ENCODE data around the gene GNB1. TPM values are rescaled to one million over a fixed set of nuclear protein-coding genes. Genes with fewer than 3 reads are reported as not detected.

Gene GNB1
- total RNA-seq, 4 donors from 2014 or later, result 54.3 to 102 (median 74.7) TPM

DNA sequence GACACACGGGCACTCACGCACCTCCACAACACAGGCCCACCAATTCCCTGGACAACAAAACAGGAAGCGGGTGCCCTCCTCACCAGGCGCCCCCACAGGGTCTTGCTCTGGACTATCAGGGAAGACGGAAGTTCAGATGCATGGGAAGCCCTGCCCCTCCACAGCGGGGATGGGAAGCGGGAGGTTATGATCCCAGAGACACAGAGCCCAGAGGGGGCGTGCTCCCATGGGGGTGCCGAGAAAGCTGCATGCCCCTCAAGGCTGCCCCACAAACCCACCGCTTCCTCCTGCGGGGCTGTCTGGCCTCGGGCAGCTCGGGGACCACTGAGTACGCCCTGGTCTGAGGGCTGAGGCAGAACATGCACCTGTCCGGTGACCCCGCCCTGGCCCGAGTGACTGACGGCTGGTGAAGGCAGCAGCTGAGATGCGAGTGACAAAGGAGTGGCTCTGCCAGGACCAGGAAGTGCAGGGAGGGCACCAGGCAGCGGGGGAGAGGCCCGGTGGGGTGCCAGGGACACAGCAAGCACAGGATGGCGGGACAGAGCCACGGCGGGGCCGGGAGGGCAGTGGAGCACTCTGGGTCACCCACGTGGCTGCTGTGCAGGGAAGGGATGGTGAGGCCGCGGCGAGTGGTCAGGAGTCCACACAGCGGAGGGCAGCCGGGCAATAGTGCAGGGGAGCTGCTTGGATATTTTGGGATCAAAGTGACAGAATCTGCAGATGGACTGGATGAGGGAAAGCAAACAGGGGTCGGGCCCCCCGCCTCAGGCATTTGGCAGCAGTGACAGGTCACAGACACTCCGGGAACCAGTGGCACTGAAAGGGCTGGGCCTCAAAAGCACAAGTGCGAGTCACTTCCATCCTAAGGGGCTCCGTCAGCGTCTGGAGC lies 131.2 kb downstream of the GNB1 start:
- peak overlapping the region in 3 of 4 donors; percentile 59 to 75 (median 63) for H3K27ac ChIP-seq

DNA sequence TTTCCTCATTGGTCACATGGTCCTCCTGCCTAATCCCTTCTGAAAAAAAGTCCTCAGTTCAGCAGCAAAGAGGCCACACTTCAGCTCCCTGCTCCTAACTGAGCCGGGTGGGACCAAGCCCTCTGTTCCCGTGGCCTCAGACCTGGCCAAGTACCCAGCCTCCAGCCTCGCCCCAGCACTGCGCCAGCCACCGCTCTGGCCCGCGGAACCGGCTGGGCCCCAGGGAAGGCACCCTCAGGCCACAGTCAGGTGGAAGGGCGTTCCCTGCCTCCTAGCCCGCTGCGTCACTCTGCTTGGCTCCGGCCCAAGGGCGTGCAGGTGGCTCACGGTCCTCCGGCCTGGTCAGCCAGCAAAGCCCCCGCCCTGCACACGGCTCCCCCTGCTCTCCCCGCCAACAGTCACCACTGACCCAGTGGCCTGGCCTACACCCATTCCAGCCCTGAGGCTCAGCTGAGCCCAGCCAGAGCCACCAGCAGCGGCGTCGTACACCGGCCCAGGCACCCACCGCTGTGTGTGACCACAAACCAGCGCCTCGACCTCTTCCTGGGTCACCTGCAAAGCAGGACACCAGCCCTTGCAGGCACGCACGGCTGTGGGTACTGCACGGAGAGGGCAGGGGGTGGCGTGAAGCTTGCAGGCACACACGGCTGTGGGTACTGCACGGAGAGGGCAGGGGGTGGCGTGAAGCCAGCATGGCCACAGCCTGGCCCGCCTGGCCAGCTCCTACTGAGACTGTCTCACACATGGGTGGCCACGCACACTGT lies 132.0 kb downstream of the GNB1 start:
- WGBS, 2 donors, result 55 to 65% methylated on average over 5 to 9 of the region's 34 CpGs
- Histone ChIP-seq H3K4me3 (no peak overlapping the region), H3K27me3 (no peaks in the 10 kb centered on the region), H3K9me3 (no peaks in the 10 kb centered on the region), H3K27ac (peak overlapping the region; percentile 58 to 75 (median 61)), H3K36me3 (peaks cover 41 to 100% (median 50%) of the 10 kb centered on the region in 3 donors), H3K4me1 (peaks cover 14 to 28% (median 14%) of the 10 kb centered on the region in 3 donors)
- TF ChIP-seq POLR2A (IDR thresholded peaks at IDR 0.05), result no peak
- TF ChIP-seq, protein P1, sequence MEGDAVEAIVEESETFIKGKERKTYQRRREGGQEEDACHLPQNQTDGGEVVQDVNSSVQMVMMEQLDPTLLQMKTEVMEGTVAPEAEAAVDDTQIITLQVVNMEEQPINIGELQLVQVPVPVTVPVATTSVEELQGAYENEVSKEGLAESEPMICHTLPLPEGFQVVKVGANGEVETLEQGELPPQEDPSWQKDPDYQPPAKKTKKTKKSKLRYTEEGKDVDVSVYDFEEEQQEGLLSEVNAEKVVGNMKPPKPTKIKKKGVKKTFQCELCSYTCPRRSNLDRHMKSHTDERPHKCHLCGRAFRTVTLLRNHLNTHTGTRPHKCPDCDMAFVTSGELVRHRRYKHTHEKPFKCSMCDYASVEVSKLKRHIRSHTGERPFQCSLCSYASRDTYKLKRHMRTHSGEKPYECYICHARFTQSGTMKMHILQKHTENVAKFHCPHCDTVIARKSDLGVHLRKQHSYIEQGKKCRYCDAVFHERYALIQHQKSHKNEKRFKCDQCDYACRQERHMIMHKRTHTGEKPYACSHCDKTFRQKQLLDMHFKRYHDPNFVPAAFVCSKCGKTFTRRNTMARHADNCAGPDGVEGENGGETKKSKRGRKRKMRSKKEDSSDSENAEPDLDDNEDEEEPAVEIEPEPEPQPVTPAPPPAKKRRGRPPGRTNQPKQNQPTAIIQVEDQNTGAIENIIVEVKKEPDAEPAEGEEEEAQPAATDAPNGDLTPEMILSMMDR (IDR thresholded peaks at IDR 0.05), result no peak
- intact Hi-C loops (cut with DNase I), result loop anchor here (10.0 kb wide), 1 partner anchor 146 kb away; no protein-coding TSS in a partner anchor
- no peak for DNase-seq

More for the DNA sequence above, 131.2 kb downstream of the GNB1 start:
- DNase-seq, result no peak
- H3K4me1 ChIP-seq, result peaks cover 14 to 28% (median 18%) of the 10 kb centered on the region in 3 donors
- 87 to 88% methylated on average over 11 to 13 of the region's 37 CpGs for WGBS, 2 donors
- H3K27me3 ChIP-seq, result no peaks in the 10 kb centered on the region
- intact Hi-C loops (cut with DNase I), result loop anchor here (10.0 kb wide), 1 partner anchor 145 kb away; no protein-coding TSS in a partner anchor
- TF ChIP-seq, protein P1 (IDR thresholded peaks at IDR 0.05), result no peak
- no peak for TF ChIP-seq POLR2A (IDR thresholded peaks at IDR 0.05)
- no peak overlapping the region for H3K4me3 ChIP-seq
- H3K36me3 ChIP-seq, result peaks cover 41 to 100% (median 48%) of the 10 kb centered on the region in 3 donors
- H3K9me3 ChIP-seq, result no peaks in the 10 kb centered on the region

DNA sequence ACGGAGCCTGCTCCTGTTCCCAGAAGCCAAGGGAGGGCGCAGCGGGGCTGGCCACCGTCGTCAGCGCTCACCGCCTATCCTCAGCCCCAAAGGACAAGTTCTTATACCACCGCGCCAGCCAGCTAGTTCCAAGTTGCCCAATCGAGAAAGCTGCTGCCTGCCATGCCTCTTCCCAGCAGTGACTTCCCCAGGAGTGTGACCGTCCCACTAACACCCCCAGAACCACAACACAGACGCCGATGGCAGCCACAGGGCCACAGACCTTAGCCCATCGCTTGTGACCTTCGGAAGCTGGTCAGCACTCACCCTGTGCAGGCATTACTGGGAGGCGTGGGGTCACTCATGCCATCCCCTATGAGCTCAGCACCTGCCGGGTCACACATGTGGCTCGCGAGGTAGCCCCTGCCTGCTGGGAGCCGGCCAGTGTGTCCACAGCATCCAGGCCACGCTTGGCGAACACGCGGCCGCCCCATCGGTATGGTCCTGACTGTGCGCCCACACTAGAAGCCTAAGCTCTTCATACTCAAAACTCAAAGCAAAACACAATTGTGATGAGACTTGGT lies 132.7 kb downstream of the GNB1 start:
- 87 to 90% methylated on average over 10 to 11 of the region's 27 CpGs for WGBS, 2 donors
- DNase-seq, result no peak

DNA sequence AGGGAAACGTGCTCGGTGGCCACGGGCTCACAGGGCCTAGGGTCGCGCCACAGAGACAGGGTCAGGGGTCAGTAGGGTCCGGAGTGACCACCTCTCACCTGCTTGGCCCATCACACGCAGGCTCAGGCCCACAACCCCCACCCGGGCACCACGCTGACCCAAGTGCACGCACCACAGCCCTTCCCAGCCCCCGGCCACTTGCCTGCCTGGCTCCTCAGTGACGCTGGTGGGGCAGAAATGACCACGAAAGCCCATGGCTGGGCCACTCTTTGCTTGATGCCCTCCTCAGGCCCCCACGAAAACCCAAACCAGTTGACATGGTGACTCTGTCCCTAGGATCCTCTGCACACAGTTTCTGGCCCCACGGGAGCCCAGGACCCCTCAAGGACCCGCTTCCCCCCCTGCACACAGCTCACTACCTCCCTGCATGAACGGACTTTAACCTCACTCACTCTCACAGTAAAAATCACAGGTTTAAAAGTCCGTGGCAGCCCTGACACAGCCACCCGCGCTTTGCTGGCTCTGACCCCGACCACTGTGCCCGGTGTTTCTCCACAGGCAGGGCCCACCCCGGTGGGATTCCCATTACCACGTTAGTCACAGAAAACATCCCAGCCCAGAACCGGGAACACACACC lies 133.3 kb downstream of the GNB1 start:
- TF ChIP-seq, protein P1 (IDR thresholded peaks at IDR 0.05), result no peak
- no peak for TF ChIP-seq POLR2A (IDR thresholded peaks at IDR 0.05)
- intact Hi-C loops (cut with DNase I), result loop anchor here (10.0 kb wide), 1 partner anchor 147 kb away; no protein-coding TSS in a partner anchor
- WGBS, 2 donors, result 89 to 93% methylated on average over 19 to 20 of the region's 25 CpGs
- Histone ChIP-seq H3K27me3 (no peaks in the 10 kb centered on the region), H3K4me3 (no peak overlapping the region), H3K4me1 (peaks cover 14 to 20% (median 14%) of the 10 kb centered on the region in 3 donors), H3K27ac (peak overlapping the region in 1 of 4 donors; percentile 75), H3K36me3 (peaks cover 46 to 100% (median 55%) of the 10 kb centered on the region in 3 donors), H3K9me3 (no peaks in the 10 kb centered on the region)
- no peak for DNase-seq

More for the DNA sequence above, 132.7 kb downstream of the GNB1 start:
- no peak overlapping the region for H3K4me3 ChIP-seq
- intact Hi-C loops (cut with DNase I), result loop anchor here (10.0 kb wide), 1 partner anchor 147 kb away; no protein-coding TSS in a partner anchor
- no peaks in the 10 kb centered on the region for H3K27me3 ChIP-seq
- TF ChIP-seq POLR2A (IDR thresholded peaks at IDR 0.05), result no peak
- TF ChIP-seq, protein P1 (IDR thresholded peaks at IDR 0.05), result no peak
- H3K27ac ChIP-seq, result peak overlapping the region; percentile 58 to 75 (median 61)
- H3K36me3 ChIP-seq, result peaks cover 43 to 100% (median 55%) of the 10 kb centered on the region in 3 donors
- H3K4me1 ChIP-seq, result peaks cover 14 to 26% (median 14%) of the 10 kb centered on the region in 3 donors
- no peaks in the 10 kb centered on the region for H3K9me3 ChIP-seq
